Measurements from ENCODE around the gene PDE10A. TPM values are rescaled to one million over a fixed set of nuclear protein-coding genes. Genes with fewer than 3 reads are reported as not detected.

The PDE10A gene
- total and polyA plus RNA-seq, 2 experiments from 2014 or later: 2.0 to 7.2 TPM

GRCh38 chr6:165684333-165684732 is 21.3 kb upstream of the PDE10A start:
- no peak overlapping the region for H3K4me2 ChIP-seq
- H3K4me1 ChIP-seq (ENCODE audit: insufficient read depth): no peaks in the 10 kb centered on the region
- no peak for DNase-seq (ENCODE audit: low spot score)
- TF ChIP-seq EZH2 (IDR thresholded peaks at IDR 0.05; ENCODE audit: borderline replicate concordance) (no peak), CTCF (IDR thresholded peaks at IDR 0.05; ENCODE audit: poor library complexity) (no peak), EZH2phosphoT487 (IDR thresholded peaks at IDR 0.05; ENCODE audit: low read depth, severe bottlenecking, unreplicated experiment) (no peak)
- no peak overlapping the region for H3K27ac ChIP-seq
- H3K27me3 ChIP-seq: peaks cover 4% of the 10 kb centered on the region
- no peaks in the 10 kb centered on the region for H3K9me2 ChIP-seq (replicated peaks; ENCODE audit: insufficient read depth)
- H3K9me3 ChIP-seq (ENCODE audit: low read depth): no peaks in the 10 kb centered on the region
- H3K4me3 ChIP-seq: no peak overlapping the region
- H2AFZ ChIP-seq: no peak overlapping the region
- no peaks in the 10 kb centered on the region for H3K79me2 ChIP-seq
- H4K20me1 ChIP-seq (ENCODE audit: insufficient read depth, poor library complexity, severe bottlenecking): no peaks in the 10 kb centered on the region
- no peaks in the 10 kb centered on the region for H3K36me3 ChIP-seq (replicated peaks; ENCODE audit: insufficient read depth, low read depth)
- 93% methylated on average over 10 of the region's 10 CpGs for WGBS (ENCODE audit: low lambda C conversion rate, missing lambda C conversion rate)

- Histone ChIP-seq H3K27me3 (peaks cover 4% of the 10 kb centered on the region), H3K9me2 (replicated peaks; ENCODE audit: insufficient read depth) (no peaks in the 10 kb centered on the region), H4K20me1 (ENCODE audit: insufficient read depth, poor library complexity, severe bottlenecking) (no peaks in the 10 kb centered on the region), H3K4me3 (no peak overlapping the region), H3K27ac (no peak overlapping the region), H3K36me3 (replicated peaks; ENCODE audit: insufficient read depth, low read depth) (no peaks in the 10 kb centered on the region), H3K4me1 (ENCODE audit: insufficient read depth) (no peaks in the 10 kb centered on the region), H3K79me2 (no peaks in the 10 kb centered on the region), H3K9me3 (ENCODE audit: low read depth) (no peaks in the 10 kb centered on the region), H2AFZ (no peak overlapping the region), H3K4me2 (no peak overlapping the region)
- no peak for DNase-seq (ENCODE audit: low spot score)
- TF ChIP-seq EZH2 (IDR thresholded peaks at IDR 0.05; ENCODE audit: borderline replicate concordance): no peak
- no peak for TF ChIP-seq CTCF (IDR thresholded peaks at IDR 0.05; ENCODE audit: poor library complexity)
- no peak for TF ChIP-seq EZH2phosphoT487 (IDR thresholded peaks at IDR 0.05; ENCODE audit: low read depth, severe bottlenecking, unreplicated experiment)
- WGBS (ENCODE audit: low lambda C conversion rate, missing lambda C conversion rate): 72% methylated on average over 5 of the region's 5 CpGs
These were observed 17.9 kb upstream of the PDE10A start for GRCh38 chr6:165680975-165681374.

- Histone ChIP-seq H3K4me1 (ENCODE audit: insufficient read depth) (no peaks in the 10 kb centered on the region), H3K27me3 (peaks cover 4% of the 10 kb centered on the region), H3K4me3 (no peak overlapping the region), H3K9me2 (replicated peaks; ENCODE audit: insufficient read depth) (no peaks in the 10 kb centered on the region), H3K4me2 (no peak overlapping the region), H2AFZ (no peak overlapping the region), H4K20me1 (ENCODE audit: insufficient read depth, poor library complexity, severe bottlenecking) (no peaks in the 10 kb centered on the region), H3K36me3 (replicated peaks; ENCODE audit: insufficient read depth, low read depth) (no peaks in the 10 kb centered on the region), H3K79me2 (no peaks in the 10 kb centered on the region), H3K27ac (no peak overlapping the region), H3K9me3 (ENCODE audit: low read depth) (no peaks in the 10 kb centered on the region)
- DNase-seq (ENCODE audit: low spot score): no peak
- WGBS (ENCODE audit: low lambda C conversion rate, missing lambda C conversion rate): 43% methylated on average over 10 of the region's 10 CpGs
- no peak for TF ChIP-seq EZH2 (IDR thresholded peaks at IDR 0.05; ENCODE audit: borderline replicate concordance)
These were observed 16.3 kb upstream of the PDE10A start for GRCh38 chr6:165679326-165679725.

GRCh38 chr6:165678904-165679303 is 15.9 kb upstream of the PDE10A start:
- Histone ChIP-seq H3K79me2 (no peaks in the 10 kb centered on the region), H3K4me3 (no peak overlapping the region), H3K4me2 (no peak overlapping the region), H3K9me2 (replicated peaks; ENCODE audit: insufficient read depth) (no peaks in the 10 kb centered on the region), H3K36me3 (replicated peaks; ENCODE audit: insufficient read depth, low read depth) (no peaks in the 10 kb centered on the region), H3K27ac (no peak overlapping the region), H4K20me1 (ENCODE audit: insufficient read depth, poor library complexity, severe bottlenecking) (no peaks in the 10 kb centered on the region), H2AFZ (no peak overlapping the region), H3K9me3 (ENCODE audit: low read depth) (no peaks in the 10 kb centered on the region), H3K27me3 (peaks cover 4% of the 10 kb centered on the region), H3K4me1 (ENCODE audit: insufficient read depth) (no peaks in the 10 kb centered on the region)
- WGBS (ENCODE audit: low lambda C conversion rate, missing lambda C conversion rate): 83% methylated on average over 4 of the region's 4 CpGs
- no peak for DNase-seq (ENCODE audit: low spot score)
- TF ChIP-seq EZH2 (IDR thresholded peaks at IDR 0.05; ENCODE audit: borderline replicate concordance) (no peak), CTCF (IDR thresholded peaks at IDR 0.05; ENCODE audit: poor library complexity) (no peak), EZH2phosphoT487 (IDR thresholded peaks at IDR 0.05; ENCODE audit: low read depth, severe bottlenecking, unreplicated experiment) (no peak)
